Large intestine (tissue), 3 donors: Measurements from ENCODE around the gene PTGIS. TPM values are rescaled to one million over a fixed set of nuclear protein-coding genes. Genes with fewer than 3 reads are reported as not detected.
"Not testable (repeated sequence)": the region's sequence is repeated elsewhere in the genome, so short reads cannot be mapped to it uniquely, and the experiment has no call there.

Experiments
- DNase-seq, 2 donors: peaks; one replicate each; pipeline versions ENCODE4 v3.0.0 to v3.0.0-alpha.2; 2013
- H3K27ac ChIP-seq: one replicate; pipeline ENCODE4 v1.5.1; 2013; ENCODE audit warnings: low read length
- H3K27me3 ChIP-seq: 2 replicates; pipeline ENCODE4 v1.6.1; 2013; ENCODE audit warnings: low read length; ENCODE audit not compliant: control insufficient read depth, insufficient read depth
- H3K36me3 ChIP-seq: 2 replicates; pipeline ENCODE4 v1.6.1; 2013; ENCODE audit warnings: low read length; ENCODE audit not compliant: control insufficient read depth, insufficient read depth
- H3K4me1 ChIP-seq: one replicate; pipeline ENCODE4 v1.6.1; 2013; ENCODE audit warnings: low read length; ENCODE audit not compliant: control insufficient read depth, insufficient read depth
- H3K4me3 ChIP-seq: one replicate; pipeline ENCODE4 v1.5.1; 2013; ENCODE audit warnings: low read length
- H3K9me3 ChIP-seq: one replicate; pipeline ENCODE4 v1.6.1; 2013; ENCODE audit warnings: mild to moderate bottlenecking, low read depth, low read length, moderate library complexity; ENCODE audit not compliant: control insufficient read depth
- WGBS: methylation state at CpG from one replicate; pipeline ENCODE4 v1.1.5; 2013; ENCODE audit warnings: low lambda C conversion rate; ENCODE audit not compliant: insufficient coverage; 5-methylcytosine and 5-hydroxymethylcytosine counted together
- polyA plus RNA-seq: library from polyadenylated mRNA; unstranded; fragments of 120-200 nt; gene quantifications from one replicate; pipeline ENCODE4 v1.2.1, GENCODE V29; 2013

The PTGIS gene
- polyA plus RNA-seq, 1 donor: 13.5 TPM

DNA sequence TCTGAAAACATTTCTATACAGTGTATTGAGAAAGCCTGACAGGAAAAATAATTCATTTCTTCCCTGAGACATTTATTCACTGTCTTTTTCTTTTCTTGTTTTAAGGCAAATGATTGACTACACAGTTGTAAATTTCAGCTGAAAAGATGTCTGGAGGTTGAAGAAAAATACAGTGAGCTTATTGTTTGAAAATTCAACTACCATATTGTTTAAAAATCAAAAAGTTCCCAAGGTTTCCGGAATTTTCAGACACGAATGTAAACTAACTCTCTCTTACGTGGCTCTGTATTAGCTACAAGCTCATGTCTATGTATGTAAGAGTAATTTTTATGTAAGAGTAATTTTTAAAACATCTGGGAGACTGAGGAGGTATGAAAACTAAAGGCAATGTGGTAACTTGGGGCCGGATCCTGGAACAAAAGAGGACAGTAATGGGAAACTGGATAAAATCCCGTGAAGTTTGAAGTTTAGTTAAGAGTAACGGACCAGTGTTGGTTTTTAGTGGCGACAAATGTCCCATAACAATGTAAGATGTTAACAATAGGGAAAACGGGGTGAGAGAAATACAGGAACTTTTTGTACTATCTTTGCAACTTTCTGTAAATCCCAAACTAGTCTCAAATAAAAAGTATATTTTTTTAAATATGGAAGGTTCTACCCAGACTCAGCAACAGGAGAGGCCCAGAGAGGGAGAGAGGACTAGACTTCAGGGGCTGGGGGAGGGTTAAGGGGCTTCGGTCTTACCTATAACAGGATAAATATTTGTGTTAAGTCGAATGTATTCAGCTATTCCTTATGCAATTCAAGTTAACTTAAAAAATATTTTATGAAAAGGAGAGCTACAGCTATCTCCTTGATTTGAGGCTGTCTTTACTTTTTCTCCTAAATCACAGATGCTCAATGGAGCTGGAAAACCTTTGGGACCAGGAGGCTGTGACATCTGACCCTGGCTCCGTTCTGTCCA lies 1.3 kb downstream of the PTGIS start:
- H3K27me3 ChIP-seq: no peaks in the 10 kb centered on the region
- peak overlapping the region; percentile 1 for H3K27ac ChIP-seq
- H3K36me3 ChIP-seq: no peaks in the 10 kb centered on the region
- no peaks in the 10 kb centered on the region for H3K9me3 ChIP-seq
- DNase-seq: no peak
- WGBS: 58% methylated on average over 6 of the region's 11 CpGs
- H3K4me3 ChIP-seq: peak overlapping the region; percentile 82
- peaks cover 8% of the 10 kb centered on the region for H3K4me1 ChIP-seq

DNA sequence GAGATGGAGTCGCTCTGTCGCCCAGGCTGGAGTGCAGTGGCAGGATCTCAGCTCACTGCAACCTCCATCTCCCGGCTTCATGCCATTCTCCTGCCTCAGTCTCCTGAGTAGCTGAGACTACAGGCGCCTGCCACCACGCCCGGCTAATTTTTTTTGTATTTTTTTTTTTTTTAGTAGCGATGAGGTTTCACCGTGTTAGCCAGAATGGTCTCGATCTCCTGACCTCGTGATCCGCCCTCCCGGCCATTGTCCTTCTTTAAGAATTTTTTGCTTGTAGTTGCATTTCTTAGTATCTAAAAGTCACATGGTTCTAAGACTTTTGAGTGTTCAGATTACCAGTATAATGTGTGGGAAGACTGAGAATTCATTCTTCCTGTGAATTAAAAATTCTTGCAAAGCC lies 2.9 kb downstream of the PTGIS start:
- H3K4me3 ChIP-seq, DNase-seq, H3K4me1 ChIP-seq, H3K36me3 ChIP-seq, H3K27me3 ChIP-seq, H3K9me3 ChIP-seq, H3K27ac ChIP-seq: not testable (repeated sequence)
- WGBS: 90% methylated on average over 4 of the region's 12 CpGs

DNA sequence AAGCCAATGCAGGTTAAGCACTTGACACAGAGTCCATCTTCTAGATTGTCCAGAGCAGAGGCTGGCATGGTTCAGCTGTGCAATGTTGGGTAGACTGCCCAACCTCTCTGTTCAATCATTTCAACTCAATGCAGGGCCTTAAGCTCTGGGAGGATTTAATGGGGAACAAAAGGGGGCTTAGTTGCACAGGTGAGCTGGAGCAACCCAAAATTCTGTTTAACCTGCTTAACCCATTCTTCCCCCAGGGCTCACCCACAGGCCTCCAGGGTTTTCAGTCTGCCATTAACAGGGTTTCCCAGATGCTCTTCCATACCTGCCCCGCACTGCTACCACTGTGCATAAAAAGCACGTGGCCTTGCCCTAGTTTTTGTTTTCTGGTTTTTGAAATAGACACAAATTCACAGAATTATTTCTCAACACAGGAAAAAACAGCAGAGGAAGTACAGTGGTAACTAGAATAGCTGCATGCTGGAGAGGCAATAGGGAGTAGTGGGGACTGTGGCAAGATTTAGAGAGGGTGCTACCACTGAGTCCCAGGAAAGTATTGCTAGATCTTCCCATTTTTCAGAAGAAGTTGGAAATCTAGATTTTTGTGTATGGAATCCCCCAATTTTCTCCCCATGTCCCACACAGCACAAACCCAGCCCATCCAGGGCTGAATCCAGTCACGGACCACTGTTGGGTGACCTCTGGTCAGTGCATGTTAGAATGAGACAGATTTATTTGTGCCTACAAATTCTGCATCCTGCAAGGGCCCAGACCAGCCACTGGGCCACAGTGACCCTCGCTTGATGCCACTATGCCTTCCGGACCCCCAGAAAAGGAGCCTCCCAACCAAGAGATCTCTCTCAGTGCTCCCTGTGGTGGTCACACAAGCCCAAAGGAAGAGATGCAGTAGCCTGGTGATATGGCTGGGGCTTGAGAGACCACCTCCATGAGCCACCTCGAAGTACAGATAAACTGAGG lies 4.6 kb downstream of the PTGIS start:
- peaks cover 5% of the 10 kb centered on the region for H3K4me1 ChIP-seq
- H3K36me3 ChIP-seq: no peaks in the 10 kb centered on the region
- no peaks in the 10 kb centered on the region for H3K27me3 ChIP-seq
- WGBS: no CpG with 5 or more reads among the region's 6 CpGs
- no peak for DNase-seq
- no peaks in the 10 kb centered on the region for H3K9me3 ChIP-seq
- H3K4me3 ChIP-seq: no peak overlapping the region
- H3K27ac ChIP-seq: no peak overlapping the region

DNA sequence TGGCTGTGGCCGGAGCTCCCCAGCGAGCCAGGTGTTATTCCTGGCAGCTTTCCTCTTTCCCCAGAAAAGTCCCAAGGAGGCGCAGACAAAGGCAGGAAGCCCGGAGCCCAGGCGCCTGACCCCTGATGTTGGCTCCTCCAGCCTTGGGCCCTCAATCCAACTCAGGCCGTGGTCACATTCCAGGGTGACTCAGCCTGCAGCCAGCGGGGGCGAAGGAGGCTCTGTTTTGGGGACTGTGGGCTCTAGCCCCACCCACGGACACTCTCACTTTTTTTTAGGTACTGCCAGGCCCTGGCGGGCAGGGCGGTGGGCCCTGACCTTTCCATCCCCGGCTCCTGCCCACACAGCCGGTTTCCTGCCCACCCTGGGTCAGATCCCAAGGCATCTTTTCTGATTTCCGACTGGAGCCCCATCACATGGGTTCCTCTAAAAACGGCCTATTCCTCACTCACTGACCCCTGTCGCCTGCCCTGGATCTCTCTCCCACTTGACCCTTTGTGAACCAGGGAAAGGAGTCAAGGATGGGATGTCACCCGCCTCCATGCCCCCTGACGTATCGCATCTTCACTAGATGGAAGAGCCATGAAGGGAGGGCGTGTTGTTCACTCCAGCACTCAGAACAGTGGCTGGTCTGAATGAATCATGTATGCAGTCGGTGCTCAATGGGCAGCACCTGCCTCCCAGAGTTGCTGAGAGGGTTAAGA lies 5.5 kb downstream of the PTGIS start:
- Histone ChIP-seq H3K9me3 (no peaks in the 10 kb centered on the region), H3K27me3 (no peaks in the 10 kb centered on the region), H3K27ac (no peak overlapping the region), H3K4me3 (no peak overlapping the region), H3K36me3 (no peaks in the 10 kb centered on the region), H3K4me1 (peaks cover 8% of the 10 kb centered on the region)
- no peak for DNase-seq
- no CpG with 5 or more reads among the region's 21 CpGs for WGBS

DNA sequence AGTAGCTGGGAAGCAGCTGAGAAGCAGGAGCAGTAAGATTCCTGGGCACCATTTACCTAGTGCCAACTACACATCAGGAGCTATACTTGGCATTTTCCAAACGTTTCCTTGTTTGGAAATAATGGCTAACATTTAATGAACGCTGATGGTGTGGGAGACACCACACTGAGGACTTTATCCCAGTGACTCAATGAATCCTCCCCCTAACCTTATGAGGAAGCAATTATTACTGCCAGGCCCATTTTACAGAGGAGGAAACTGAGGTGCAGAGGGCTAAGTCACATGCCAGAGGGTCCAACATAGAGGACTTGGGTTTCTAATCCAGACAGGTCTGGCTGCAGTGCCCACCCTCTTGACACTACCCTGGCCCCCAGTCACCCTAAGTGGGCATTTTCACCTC lies 6.1 kb downstream of the PTGIS start:
- no CpG with 5 or more reads among the region's 2 CpGs for WGBS
- H3K27me3 ChIP-seq: no peaks in the 10 kb centered on the region
- no peak overlapping the region for H3K4me3 ChIP-seq
- no peak for DNase-seq
- H3K4me1 ChIP-seq: peaks cover 4% of the 10 kb centered on the region
- H3K27ac ChIP-seq: no peak overlapping the region
- H3K9me3 ChIP-seq: no peaks in the 10 kb centered on the region
- no peaks in the 10 kb centered on the region for H3K36me3 ChIP-seq

DNA sequence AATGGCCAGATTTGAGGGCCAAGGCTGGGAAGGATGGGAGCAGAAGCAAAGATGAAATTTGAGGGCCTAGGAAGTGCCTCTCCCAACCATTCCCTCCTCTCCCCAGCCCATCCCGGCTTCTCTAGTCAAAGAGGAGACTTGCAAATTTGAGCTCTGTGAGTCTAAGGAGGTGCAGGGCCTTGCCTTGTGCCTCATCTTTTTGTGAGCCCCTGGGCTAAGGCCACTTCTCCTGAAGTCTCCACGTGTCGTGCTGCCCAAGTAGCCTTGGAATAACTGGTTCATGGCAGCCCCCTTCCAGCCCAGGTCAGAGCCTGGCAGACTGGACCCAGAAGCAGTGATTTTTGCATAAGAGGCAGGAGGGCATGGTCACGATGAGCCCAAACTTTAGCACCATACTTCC lies 6.7 kb downstream of the PTGIS start:
- Histone ChIP-seq H3K27me3 (no peaks in the 10 kb centered on the region), H3K4me1 (peaks cover 4% of the 10 kb centered on the region), H3K4me3 (no peak overlapping the region), H3K27ac (no peak overlapping the region), H3K36me3 (no peaks in the 10 kb centered on the region), H3K9me3 (no peaks in the 10 kb centered on the region)
- no CpG with 5 or more reads among the region's 4 CpGs for WGBS
- no peak for DNase-seq

DNA sequence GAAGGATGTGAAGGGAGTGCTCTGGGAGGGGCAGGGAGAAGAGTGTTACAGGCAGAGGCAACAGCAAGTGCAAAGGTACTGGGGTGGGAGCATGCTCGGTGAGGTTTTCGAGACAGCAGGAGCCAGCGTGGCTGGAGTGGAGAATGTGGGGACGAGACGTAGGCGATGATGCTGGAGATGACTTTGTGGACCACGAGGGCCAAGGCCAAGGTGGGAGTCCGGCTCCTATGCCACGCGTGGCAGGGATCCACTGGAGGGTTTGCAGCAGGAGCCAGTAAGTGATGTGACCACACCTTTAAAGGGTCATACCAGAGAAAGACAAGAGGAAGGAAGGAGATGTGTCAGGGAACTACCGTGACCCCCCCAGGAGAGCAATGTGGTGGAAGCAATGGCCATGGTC lies 7.3 kb downstream of the PTGIS start:
- Histone ChIP-seq H3K4me1 (peaks cover 4% of the 10 kb centered on the region), H3K9me3 (no peaks in the 10 kb centered on the region), H3K4me3 (no peak overlapping the region), H3K36me3 (no peaks in the 10 kb centered on the region), H3K27me3 (no peaks in the 10 kb centered on the region), H3K27ac (no peak overlapping the region)
- no peak for DNase-seq
- 80% methylated on average over 1 of the region's 11 CpGs for WGBS

DNA sequence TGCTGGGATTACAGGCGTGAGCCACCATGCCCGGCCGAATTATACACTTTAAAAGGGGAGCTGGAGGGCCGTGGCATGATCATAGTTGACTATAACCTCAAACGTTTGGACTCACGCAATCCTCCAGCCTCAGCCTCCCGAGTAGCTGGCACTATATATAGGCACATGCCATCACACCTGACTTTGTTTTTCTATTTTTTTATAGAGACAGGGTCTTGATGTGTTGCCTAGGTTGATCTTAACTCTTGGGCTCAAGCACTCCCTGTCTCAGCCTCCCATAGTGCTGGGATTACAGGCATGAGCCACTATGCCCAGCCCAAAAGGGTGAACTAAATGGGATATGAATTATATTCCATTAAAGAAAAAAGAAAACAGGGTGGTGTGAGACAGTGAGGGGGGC lies 7.8 kb downstream of the PTGIS start:
- DNase-seq: no peak
- Histone ChIP-seq H3K4me1 (peaks cover 4% of the 10 kb centered on the region), H3K4me3 (no peak overlapping the region), H3K27me3 (no peaks in the 10 kb centered on the region), H3K36me3 (no peaks in the 10 kb centered on the region), H3K27ac (no peak overlapping the region), H3K9me3 (no peaks in the 10 kb centered on the region)
- WGBS: 90% methylated on average over 2 of the region's 7 CpGs

DNA sequence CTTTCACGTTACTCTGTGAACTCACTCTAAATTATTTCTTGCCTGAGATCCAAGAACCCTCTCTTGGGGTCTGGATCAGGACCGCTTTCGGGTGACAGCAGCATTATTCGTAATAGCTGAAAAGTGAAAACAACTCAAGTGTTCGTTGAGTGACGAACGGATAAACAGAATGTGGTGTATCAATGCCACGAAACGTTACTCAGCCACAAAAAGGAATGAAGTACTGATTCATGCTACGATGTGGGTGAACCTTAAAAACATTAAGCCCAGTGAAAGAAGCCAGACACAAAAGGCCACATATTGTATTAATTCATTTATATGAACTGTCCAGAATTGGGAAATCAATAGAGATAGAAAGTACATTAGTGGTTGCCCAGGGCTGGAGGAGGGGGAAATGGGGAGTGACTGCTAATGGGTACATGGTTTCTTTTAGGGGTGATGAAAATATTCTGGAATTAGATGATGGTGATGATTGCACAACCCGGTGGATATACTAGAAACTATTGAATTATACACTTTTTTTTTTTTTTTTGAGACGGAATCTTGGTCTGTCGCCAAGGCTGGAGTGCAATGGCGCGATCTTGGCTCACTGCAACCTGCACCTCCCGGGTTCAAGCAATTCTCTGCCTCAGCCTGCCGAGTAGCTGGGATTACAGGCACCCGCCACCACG lies 8.4 kb downstream of the PTGIS start:
- no peak for DNase-seq
- Histone ChIP-seq H3K27me3 (no peaks in the 10 kb centered on the region), H3K36me3 (no peaks in the 10 kb centered on the region), H3K9me3 (no peaks in the 10 kb centered on the region), H3K4me1 (peaks cover 4% of the 10 kb centered on the region), H3K27ac (no peak overlapping the region), H3K4me3 (no peak overlapping the region)
- 90% methylated on average over 5 of the region's 19 CpGs for WGBS
